Naive thymus-derived CD4-positive, alpha-beta T cell (primary cell): ENCODE data around the gene EPB41L1. TPM values are rescaled to one million over a fixed set of nuclear protein-coding genes. Genes with fewer than 3 reads are reported as not detected.

Experiments
- ATAC-seq: fragments of 150-1000 bp; cut with Tn5 transposase; 2 replicates; pipeline ENCODE4 v1.10.0; 2021; ENCODE audit warnings: mild to moderate bottlenecking, moderate library complexity
- CTCF ChIA-PET: fragments of 350-600 bp; sonication (Branson Sonifier 250); formaldehyde crosslinking; loops from one replicate; lab custom pipeline; 2021; ENCODE audit warnings: antibody characterized with exemption; lab: Charles Lee
- POLR2A ChIA-PET: fragments of 350-600 bp; sonication (Branson Sonifier 250); formaldehyde crosslinking; loops from one replicate; lab custom pipeline; 2021; ENCODE audit warnings: antibody characterized with exemption, inconsistent platforms; lab: Charles Lee
- DNase-seq, 9 donors: peaks; one replicate each; pipeline versions ENCODE4 v3.0.0 to v3.0.0-alpha.2; 2020 to 2022; ENCODE audit warnings: mixed read lengths in 1 of 9
- H3K27ac ChIP-seq: one replicate; pipeline ENCODE4 v1.7.0; 2013; ENCODE audit warnings: mild to moderate bottlenecking, low read depth, low read length, moderate library complexity
- H3K27me3 ChIP-seq, 2 donors: one replicate each; pipeline ENCODE4 v1.7.0; 2013; ENCODE audit warnings: low read length in 2 of 2, mild to moderate bottlenecking in 2 of 2, moderate library complexity in 2 of 2; ENCODE audit not compliant: control insufficient read depth in 2 of 2, insufficient read depth in 2 of 2
- H3K36me3 ChIP-seq, 3 experiments: 1 replicate in 2 of 3; 2 replicates in 1 of 3; pipeline ENCODE4 v1.7.0; 2013; ENCODE audit warnings: low read length in 3 of 3, mild to moderate bottlenecking in 3 of 3, moderate library complexity in 1 of 3; ENCODE audit not compliant: insufficient read depth in 3 of 3, control insufficient read depth in 2 of 3
- H3K4me1 ChIP-seq, 2 donors: one replicate each; pipeline ENCODE4 v1.7.0; 2013; ENCODE audit warnings: low read length in 2 of 2, mild to moderate bottlenecking in 2 of 2, moderate library complexity in 1 of 2; ENCODE audit not compliant: control insufficient read depth in 2 of 2, insufficient read depth in 2 of 2
- H3K4me3 ChIP-seq: 2 replicates; pipeline ENCODE4 v1.7.0; 2013; ENCODE audit warnings: mild to moderate bottlenecking, low read length
- H3K9me3 ChIP-seq, 3 experiments: 1 replicate in 2 of 3; 2 replicates in 1 of 3; pipeline ENCODE4 v1.7.0; 2013; ENCODE audit warnings: low read length in 3 of 3; ENCODE audit not compliant: control insufficient read depth in 2 of 3
- H3K27ac Mint-ChIP-seq, 9 donors: one replicate each; pipeline ENCODE4 v1.8.0; 2020 to 2022; ENCODE audit warnings: mixed read lengths in 9 of 9, mild to moderate bottlenecking in 8 of 9, moderate library complexity in 5 of 9, inconsistent platforms in 2 of 9
- H3K27me3 Mint-ChIP-seq, 5 donors: one replicate each; pipeline ENCODE4 v1.8.0; 2021 to 2022; ENCODE audit warnings: mixed read lengths in 5 of 5, mild to moderate bottlenecking in 1 of 5
- H3K36me3 Mint-ChIP-seq, 5 donors: one replicate each; pipeline ENCODE4 v1.8.0; 2020 to 2022; ENCODE audit warnings: mixed read lengths in 5 of 5, mild to moderate bottlenecking in 3 of 5, inconsistent platforms in 1 of 5
- H3K4me1 Mint-ChIP-seq, 7 donors: one replicate each; pipeline ENCODE4 v1.8.0; 2020 to 2022; ENCODE audit warnings: mixed read lengths in 7 of 7, mild to moderate bottlenecking in 3 of 7, inconsistent platforms in 1 of 7
- H3K4me3 Mint-ChIP-seq, 10 donors: one replicate each; pipeline ENCODE4 v1.8.0; 2020 to 2022; ENCODE audit warnings: mild to moderate bottlenecking in 10 of 10, mixed read lengths in 10 of 10, moderate library complexity in 6 of 10, inconsistent platforms in 2 of 10
- H3K9me3 Mint-ChIP-seq, 11 donors: one replicate each; pipeline ENCODE4 v1.8.0; 2020 to 2022; ENCODE audit warnings: mixed read lengths in 11 of 11, mild to moderate bottlenecking in 4 of 11, inconsistent platforms in 1 of 11, moderate library complexity in 1 of 11
- intact Hi-C, 2 donors: fragments of 100-400 bp; cut with micrococcal nuclease; formaldehyde crosslinking; loops; one replicate each; pipeline ENCODE4 v1.15.1; 2023
- polyA plus RNA-seq, 2 donors: library from polyadenylated mRNA; unstranded; fragments of 300-500 nt; fragmentation: Illumina TruSeq; gene quantifications; one replicate each; pipeline ENCODE4 v1.2.3, GENCODE V29; 2021
- total RNA-seq, 6 experiments: library from RNA in 5 of 6; stranded (reverse) in 5 of 6; gene quantifications; 1 replicate in 5 of 6; 2 replicates in 1 of 6; pipeline ENCODE4 v1.2.3 and lab custom pipeline; 2021 to 2026

EPB41L1 gene
- total and polyA plus RNA-seq, 7 experiments from 2014 or later, result 0.05 to 0.81 (median 0.66) TPM; not detected in 2

DNA sequence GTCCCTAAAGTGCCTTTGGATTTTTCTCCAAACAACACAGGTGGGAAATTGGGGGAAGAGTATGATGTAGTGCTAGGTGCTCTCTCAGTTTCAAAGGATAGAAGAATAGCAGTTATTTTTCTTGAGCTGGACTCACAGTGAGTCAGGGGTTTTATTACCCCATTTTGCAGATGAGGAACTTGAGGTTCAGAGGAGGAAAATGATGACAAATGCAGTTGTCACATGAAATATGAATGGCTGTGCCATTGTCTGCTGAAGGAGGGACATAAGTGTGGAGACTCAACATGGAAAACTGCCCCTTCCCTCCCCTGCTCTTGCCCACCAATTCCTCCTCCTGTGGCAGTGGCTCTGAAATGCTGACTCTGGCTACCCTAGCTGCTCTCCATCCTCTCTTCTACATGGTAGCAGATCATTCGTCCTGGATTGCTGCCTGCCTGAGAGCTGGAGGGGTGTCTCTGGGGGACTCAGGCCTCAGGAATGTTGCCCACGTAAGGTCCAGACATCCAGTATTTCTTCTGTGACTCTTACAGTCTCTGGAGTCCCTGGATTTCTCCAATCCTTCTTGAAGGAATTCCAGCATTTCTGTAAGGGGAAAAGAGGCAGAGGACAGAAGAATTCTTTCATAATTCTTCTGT lies 37.6 kb upstream of the EPB41L1 start:
- Mint-ChIP-seq H3K4me1 (peaks cover 0 to 1% (median 0%) of the 10 kb centered on the region in 7 donors), H3K27me3 (peaks cover 0 to 41% (median 6%) of the 10 kb centered on the region in 5 donors), H3K4me3 (no peak overlapping the region), H3K27ac (no peak overlapping the region), H3K36me3 (no peaks in the 10 kb centered on the region), H3K9me3 (no peaks in the 10 kb centered on the region)
- POLR2A ChIA-PET, result no interaction called here
- no peak for ATAC-seq
- Histone ChIP-seq H3K4me3 (no peak overlapping the region), H3K36me3 (no peaks in the 10 kb centered on the region), H3K4me1 (no peaks in the 10 kb centered on the region), H3K27me3 (no peaks in the 10 kb centered on the region), H3K9me3 (no peaks in the 10 kb centered on the region), H3K27ac (no peak overlapping the region)
- CTCF ChIA-PET, result no interaction called here
- intact Hi-C loops, result no loop called here
- DNase-seq, result no peak

GRCh38 chr20:36117638-36118037 lies 36.9 kb upstream of the EPB41L1 start:
- no peaks in the 10 kb centered on the region for H3K4me1 ChIP-seq
- H3K27me3 ChIP-seq, result no peaks in the 10 kb centered on the region
- H3K36me3 ChIP-seq, result no peaks in the 10 kb centered on the region
- no peaks in the 10 kb centered on the region for H3K9me3 ChIP-seq
- Mint-ChIP-seq H3K36me3 (no peaks in the 10 kb centered on the region), H3K4me1 (no peaks in the 10 kb centered on the region), H3K9me3 (no peaks in the 10 kb centered on the region), H3K4me3 (no peak overlapping the region), H3K27ac (no peak overlapping the region), H3K27me3 (peaks cover 0 to 40% (median 6%) of the 10 kb centered on the region in 5 donors)
- no peak overlapping the region for H3K4me3 ChIP-seq
- DNase-seq, result no peak
- ChIA-PET CTCF (no interaction called here), POLR2A (interaction anchor here (0.6 kb wide), 1 partner anchor 513 kb away, joined by 3 read pairs; no protein-coding TSS in a partner anchor)
- ATAC-seq, result no peak
- intact Hi-C loops, result no loop called here
- H3K27ac ChIP-seq, result no peak overlapping the region

- H3K9me3 ChIP-seq, result no peaks in the 10 kb centered on the region
- no peaks in the 10 kb centered on the region for H3K36me3 ChIP-seq
- no peak for ATAC-seq
- Mint-ChIP-seq H3K9me3 (no peaks in the 10 kb centered on the region), H3K36me3 (no peaks in the 10 kb centered on the region), H3K4me3 (no peak overlapping the region), H3K27ac (no peak overlapping the region), H3K27me3 (peaks cover 0 to 32% (median 6%) of the 10 kb centered on the region in 5 donors), H3K4me1 (no peaks in the 10 kb centered on the region)
- CTCF ChIA-PET, result no interaction called here
- DNase-seq, result no peak
- H3K4me1 ChIP-seq, result no peaks in the 10 kb centered on the region
- H3K27ac ChIP-seq, result no peak overlapping the region
- no peaks in the 10 kb centered on the region for H3K27me3 ChIP-seq
- POLR2A ChIA-PET, result no interaction called here
- intact Hi-C loops, result no loop called here
- H3K4me3 ChIP-seq, result no peak overlapping the region
These were observed 36.2 kb upstream of the EPB41L1 start for GRCh38 chr20:36118371-36118770.

DNA sequence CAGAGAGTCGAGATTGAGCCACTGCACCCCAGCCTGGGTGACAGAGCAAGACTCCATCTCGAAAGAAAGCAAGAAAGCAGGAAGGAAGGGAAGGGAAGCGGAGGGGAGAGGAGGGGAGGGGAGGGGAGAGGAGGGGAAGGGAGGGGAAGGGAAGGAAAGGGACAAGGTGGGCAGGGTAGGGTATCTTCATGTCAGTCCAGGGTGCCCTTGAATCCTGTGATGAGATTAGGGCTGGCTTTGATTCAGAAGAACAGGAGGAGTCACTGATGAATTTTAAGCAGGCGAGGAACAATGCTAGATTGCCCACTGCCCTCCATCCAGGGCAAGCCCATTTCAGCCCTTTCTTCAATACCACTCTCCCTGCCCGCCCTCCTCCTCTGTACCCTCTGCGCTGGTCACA lies 35.0 kb upstream of the EPB41L1 start:
- Histone ChIP-seq H3K27ac (no peak overlapping the region), H3K9me3 (no peaks in the 10 kb centered on the region), H3K27me3 (no peaks in the 10 kb centered on the region), H3K4me1 (no peaks in the 10 kb centered on the region), H3K4me3 (no peak overlapping the region), H3K36me3 (no peaks in the 10 kb centered on the region)
- CTCF ChIA-PET, result no interaction called here
- DNase-seq (no peak), ATAC-seq (no peak)
- Mint-ChIP-seq H3K4me3 (no peak overlapping the region), H3K27ac (no peak overlapping the region), H3K9me3 (no peaks in the 10 kb centered on the region), H3K4me1 (no peaks in the 10 kb centered on the region), H3K27me3 (peaks cover 0 to 23% (median 6%) of the 10 kb centered on the region in 5 donors), H3K36me3 (no peaks in the 10 kb centered on the region)
- intact Hi-C loops, result no loop called here
- POLR2A ChIA-PET, result no interaction called here

DNA sequence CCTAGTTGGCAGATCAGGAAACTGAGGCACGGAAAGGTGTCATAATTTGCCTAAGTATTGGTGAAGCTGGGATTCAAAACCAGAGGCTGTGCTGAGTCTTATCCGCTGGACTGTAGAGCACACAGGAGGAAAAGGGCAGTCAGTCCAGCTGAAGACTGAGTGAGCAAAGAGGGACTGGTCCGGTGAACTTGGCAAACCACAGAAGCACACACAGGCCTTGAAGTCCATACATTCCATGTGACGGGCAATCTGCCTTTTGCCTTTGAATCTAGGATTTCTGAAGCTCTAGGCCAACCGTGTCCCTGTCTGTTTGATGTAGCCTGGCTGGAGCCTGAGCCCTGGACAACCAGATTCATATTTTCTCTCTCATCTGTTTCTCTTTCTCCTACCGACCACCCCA lies 34.3 kb upstream of the EPB41L1 start:
- H3K4me1 Mint-ChIP-seq, result no peaks in the 10 kb centered on the region
- POLR2A ChIA-PET, result no interaction called here
- no peak overlapping the region for H3K27ac Mint-ChIP-seq
- CTCF ChIA-PET, result no interaction called here
- DNase-seq, result no peak
- H3K4me3 Mint-ChIP-seq, result no peak overlapping the region
- H3K9me3 ChIP-seq, result no peaks in the 10 kb centered on the region
- H3K36me3 ChIP-seq, result no peaks in the 10 kb centered on the region
- no peak overlapping the region for H3K27ac ChIP-seq
- no peak for ATAC-seq
- H3K27me3 Mint-ChIP-seq, result peaks cover 0 to 21% (median 6%) of the 10 kb centered on the region in 5 donors
- H3K9me3 Mint-ChIP-seq, result no peaks in the 10 kb centered on the region
- no peaks in the 10 kb centered on the region for H3K4me1 ChIP-seq
- H3K4me3 ChIP-seq, result no peak overlapping the region
- intact Hi-C loops, result no loop called here
- H3K36me3 Mint-ChIP-seq, result no peaks in the 10 kb centered on the region
- no peaks in the 10 kb centered on the region for H3K27me3 ChIP-seq

DNA sequence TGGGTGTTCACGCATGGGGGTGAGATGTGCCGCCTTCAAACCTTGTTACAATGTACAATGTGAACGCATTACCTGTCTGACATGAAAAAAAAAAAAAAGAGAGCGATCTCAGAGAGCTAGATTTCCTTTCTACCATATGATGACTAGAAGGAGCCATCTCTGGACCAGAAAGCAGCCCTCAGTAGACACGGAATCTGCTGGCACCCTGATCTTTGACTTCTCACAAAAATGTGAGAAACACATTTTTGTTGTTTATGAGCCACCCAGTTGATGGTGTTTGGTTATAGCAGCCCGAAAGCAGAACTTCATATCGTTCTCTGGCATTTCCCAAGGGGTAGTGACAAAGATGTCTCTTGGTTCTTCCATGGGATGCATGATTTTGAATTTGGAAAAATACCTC lies 33.5 kb upstream of the EPB41L1 start:
- ChIA-PET CTCF (no interaction called here), POLR2A (no interaction called here)
- no peaks in the 10 kb centered on the region for H3K36me3 Mint-ChIP-seq
- no peak overlapping the region for H3K4me3 Mint-ChIP-seq
- no peaks in the 10 kb centered on the region for H3K4me1 ChIP-seq
- DNase-seq (no peak), ATAC-seq (no peak)
- no peaks in the 10 kb centered on the region for H3K4me1 Mint-ChIP-seq
- intact Hi-C loops, result no loop called here
- no peaks in the 10 kb centered on the region for H3K9me3 ChIP-seq
- H3K36me3 ChIP-seq, result no peaks in the 10 kb centered on the region
- no peak overlapping the region for H3K27ac ChIP-seq
- no peaks in the 10 kb centered on the region for H3K9me3 Mint-ChIP-seq
- no peak overlapping the region for H3K4me3 ChIP-seq
- no peaks in the 10 kb centered on the region for H3K27me3 ChIP-seq
- no peak overlapping the region for H3K27ac Mint-ChIP-seq
- H3K27me3 Mint-ChIP-seq, result peaks cover 0 to 19% (median 3%) of the 10 kb centered on the region in 5 donors
